Left ventricle myocardium superior (tissue), 1 donor: ENCODE results near the gene MRPS24. TPM values are rescaled to one million over a fixed set of nuclear protein-coding genes. Genes with fewer than 3 reads are reported as not detected.
"Not testable (repeated sequence)": the region's sequence is repeated elsewhere in the genome, so short reads cannot be mapped to it uniquely, and the experiment has no call there.

Experiments
- ATAC-seq: fragments of 200-7000 bp; cut with Tn5 transposase; one replicate; pipeline ENCODE4 v1.9.1; 2020; ENCODE audit warnings: mild to moderate bottlenecking, moderate library complexity
- DNase-seq: peaks from one replicate; pipeline ENCODE4 v3.0.0-alpha.2; 2020
- intact Hi-C: fragments of 100-400 bp; cut with micrococcal nuclease; formaldehyde crosslinking; loops from one replicate; pipeline ENCODE4 v1.11.0; 2022
- long read RNA-seq: library from polyadenylated mRNA; unstranded; transcript quantifications from one replicate; pipeline ENCODE4 v2.0.0, GENCODE V29; 2021
- total RNA-seq: library from RNA; stranded (reverse); fragmentation: NEBNext Ultra II Directional; extraction: Animal tissue kit (Norgen Biotek cat#: 25700); gene quantifications from one replicate; pipeline ENCODE4 v1.2.1, GENCODE V29; 2021
- donor health status: DM: no; HTN: yes; CAD: no; lungs with severe emphysema.

The MRPS24 gene
- 200 TPM for total RNA-seq
- long read RNA-seq, transcript MRPS24-201 (4 exons, 707 nt): major isoform, 177 of 228 reads
- long read RNA-seq, transcript MRPS24-205 (2 exons, 392 nt): minor isoform, 11 of 228 reads
- long read RNA-seq, transcript MRPS24-203 (3 exons, 743 nt): minor isoform, 31 of 228 reads
- long read RNA-seq, partial matches to known transcripts: 8 of 228 reads
- long read RNA-seq, other reads (novel, unspliced or antisense): 1 of 228 reads

GRCh38 chr7:43869006-43869866 lies at the start of gene MRPS24:
MRPS24 (minus strand) TSS chr7:43869517; CDS start chr7:43869495, 22 bp downstream.
- ATAC-seq (peak; percentile 97), DNase-seq (peak; percentile 96)
- intact Hi-C loops: no loop called here

- ATAC-seq: no peak
- intact Hi-C loops: no loop called here
- DNase-seq: no peak
Observed at GRCh38 chr7:43915907-43916306, 46.6 kb upstream of the MRPS24 start.

DNA sequence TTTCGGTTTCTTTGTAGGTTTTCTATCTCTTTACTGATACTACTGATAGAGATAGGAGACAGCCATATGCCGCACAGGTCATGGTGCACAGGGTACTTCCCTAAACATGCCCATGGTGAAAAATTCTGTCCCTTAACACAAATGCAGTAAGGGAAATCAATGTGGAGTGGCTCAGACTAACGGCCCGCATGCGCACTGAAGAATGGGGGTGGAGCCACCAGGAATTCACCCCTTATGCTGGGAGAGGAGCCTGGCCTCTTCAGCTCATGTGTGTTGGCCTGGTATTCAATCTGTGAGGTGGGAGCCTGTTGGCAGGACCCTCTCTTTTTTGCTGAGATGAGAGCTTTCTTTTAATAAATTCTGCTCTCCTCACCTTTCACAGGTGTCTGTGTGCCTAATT lies 45.5 kb upstream of the MRPS24 start:
- DNase-seq: no peak
- intact Hi-C loops: no loop called here
- no peak for ATAC-seq

- intact Hi-C loops: no loop called here
- ATAC-seq: peak; percentile 84
- peak; percentile 77 for DNase-seq
Observed at GRCh38 chr7:43906331-43907010, 37.2 kb upstream of the MRPS24 start, which contains the start of gene URGCP. URGCP (minus strand) TSS chr7:43906596; CDS start chr7:43906575, 21 bp downstream.

- ATAC-seq: peak; percentile 39
Observed at GRCh38 chr7:43905956-43906330, 36.6 kb upstream of the MRPS24 start.

DNA sequence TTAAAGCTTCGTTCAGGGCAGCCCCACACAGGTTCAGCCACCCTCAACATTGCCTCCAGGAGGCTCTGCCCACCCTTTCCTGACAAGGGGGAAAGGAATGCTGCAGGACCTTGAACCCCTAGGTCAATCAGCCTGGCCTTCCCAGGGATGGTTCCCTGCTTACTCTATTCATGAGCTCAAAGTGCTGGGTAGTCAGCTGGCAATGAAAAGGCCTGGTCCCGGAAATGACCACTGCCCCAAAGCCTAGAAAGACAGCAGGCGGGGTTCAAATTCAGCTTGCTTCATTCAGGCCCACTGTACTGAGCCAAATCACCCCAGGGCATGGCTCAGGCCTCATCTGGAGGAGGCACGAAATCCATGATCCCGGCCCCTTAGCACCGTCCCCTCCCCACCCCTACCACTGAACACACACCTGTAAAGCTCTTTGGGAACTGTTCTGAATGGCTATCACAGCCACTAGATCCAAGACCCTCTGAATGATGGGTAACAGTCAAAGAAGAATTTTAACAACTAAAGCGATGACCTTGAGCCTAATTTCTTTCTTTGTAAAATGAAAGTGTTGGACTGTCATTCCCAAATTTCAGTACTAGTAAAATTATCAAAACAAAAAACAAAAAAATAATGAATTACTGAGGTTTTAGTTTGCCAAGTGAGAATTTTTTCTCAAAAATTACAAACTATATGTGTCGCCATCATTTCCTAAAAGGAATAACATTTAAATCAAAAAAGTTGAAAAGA lies 36.1 kb upstream of the MRPS24 start:
- DNase-seq (no peak), ATAC-seq (peak; percentile 38)
- intact Hi-C loops: no loop called here

More at GRCh38 chr7:43905956-43906330, 36.6 kb upstream of the MRPS24 start:
- DNase-seq: peak; percentile 46
- intact Hi-C loops: no loop called here

DNA sequence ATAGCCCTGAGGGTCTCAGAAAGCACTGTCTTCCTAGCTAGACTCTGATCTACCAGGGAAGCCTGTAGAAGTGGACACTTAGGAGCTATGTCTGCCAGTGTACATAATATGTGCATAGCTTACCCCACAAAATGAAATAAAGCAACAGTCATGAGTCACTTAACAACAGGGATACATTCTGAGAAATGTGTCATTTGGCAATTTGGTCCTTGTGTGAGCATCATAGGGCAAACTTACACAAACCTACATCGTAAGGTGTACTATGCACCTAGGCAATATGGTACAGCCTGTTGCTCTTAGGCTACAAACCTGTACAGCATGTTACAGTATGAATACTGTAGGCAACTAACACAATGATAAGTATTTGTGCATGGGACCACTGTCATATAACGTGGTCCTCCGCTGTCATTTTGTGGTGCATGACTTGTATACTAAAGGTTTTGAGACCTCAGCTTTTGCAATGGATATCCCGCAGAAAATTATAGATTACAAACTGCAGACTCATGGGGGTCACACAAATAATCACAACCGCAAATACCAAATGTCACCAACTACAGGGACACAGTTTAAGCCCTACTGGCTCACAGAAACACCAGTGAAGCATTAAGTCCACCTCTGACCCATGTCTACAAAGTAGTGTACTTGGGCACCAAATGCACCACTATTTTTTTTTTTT lies 35.4 kb upstream of the MRPS24 start:
- intact Hi-C loops: no loop called here
- DNase-seq: no peak
- ATAC-seq: no peak

GRCh38 chr7:43902542-43903054 lies 33.3 kb upstream of the MRPS24 start:
- intact Hi-C loops: no loop called here
- no peak for DNase-seq
- ATAC-seq: no peak

DNA sequence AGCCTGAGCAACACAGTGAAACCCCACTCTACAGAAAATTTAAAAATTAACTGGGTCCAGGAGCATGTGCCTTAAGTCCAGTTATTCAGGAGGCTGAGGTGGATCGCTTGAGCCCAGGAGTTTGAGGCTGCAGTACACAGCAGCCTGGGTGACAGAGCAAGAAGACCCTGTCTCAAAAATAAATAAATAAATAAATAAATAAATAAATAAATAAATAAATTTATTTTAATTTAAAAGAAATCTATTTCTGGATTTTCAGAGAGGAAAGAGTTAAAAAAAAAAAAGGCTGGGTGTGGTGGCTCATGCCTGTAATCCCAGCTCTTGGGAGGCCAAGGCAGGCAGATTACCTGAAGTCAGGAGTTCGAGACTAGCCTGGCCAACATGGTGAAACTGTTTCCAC lies 29.3 kb upstream of the MRPS24 start:
- intact Hi-C loops, ATAC-seq, DNase-seq: not testable (repeated sequence)

DNA sequence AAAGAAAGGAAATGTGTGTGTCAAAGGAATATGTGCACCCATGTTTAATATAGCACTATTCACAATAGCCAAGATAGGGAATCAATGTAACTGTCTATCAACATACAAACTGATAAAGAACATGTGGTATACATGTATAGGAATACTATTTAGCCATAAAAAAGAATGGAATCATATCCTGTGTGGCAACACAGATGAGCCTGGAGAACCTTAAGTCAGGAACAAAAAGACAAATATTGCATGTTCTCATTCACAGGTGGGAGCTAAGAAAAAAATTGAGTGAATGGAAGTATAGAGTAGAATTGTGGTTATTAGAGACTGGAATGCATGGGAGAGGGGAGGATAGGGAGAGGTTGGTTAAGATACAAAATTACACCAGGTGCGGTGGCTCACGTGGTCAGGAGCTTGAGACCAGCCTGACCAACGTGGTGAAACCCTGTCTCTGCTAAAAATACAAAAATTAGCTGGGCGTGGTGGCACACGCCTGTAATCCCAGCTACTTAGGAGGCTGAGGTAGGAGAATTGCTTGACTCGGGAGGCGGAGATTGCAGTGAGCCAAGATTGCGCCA lies 26.6 kb upstream of the MRPS24 start:
- DNase-seq: no peak
- intact Hi-C loops: no loop called here
- no peak for ATAC-seq

DNA sequence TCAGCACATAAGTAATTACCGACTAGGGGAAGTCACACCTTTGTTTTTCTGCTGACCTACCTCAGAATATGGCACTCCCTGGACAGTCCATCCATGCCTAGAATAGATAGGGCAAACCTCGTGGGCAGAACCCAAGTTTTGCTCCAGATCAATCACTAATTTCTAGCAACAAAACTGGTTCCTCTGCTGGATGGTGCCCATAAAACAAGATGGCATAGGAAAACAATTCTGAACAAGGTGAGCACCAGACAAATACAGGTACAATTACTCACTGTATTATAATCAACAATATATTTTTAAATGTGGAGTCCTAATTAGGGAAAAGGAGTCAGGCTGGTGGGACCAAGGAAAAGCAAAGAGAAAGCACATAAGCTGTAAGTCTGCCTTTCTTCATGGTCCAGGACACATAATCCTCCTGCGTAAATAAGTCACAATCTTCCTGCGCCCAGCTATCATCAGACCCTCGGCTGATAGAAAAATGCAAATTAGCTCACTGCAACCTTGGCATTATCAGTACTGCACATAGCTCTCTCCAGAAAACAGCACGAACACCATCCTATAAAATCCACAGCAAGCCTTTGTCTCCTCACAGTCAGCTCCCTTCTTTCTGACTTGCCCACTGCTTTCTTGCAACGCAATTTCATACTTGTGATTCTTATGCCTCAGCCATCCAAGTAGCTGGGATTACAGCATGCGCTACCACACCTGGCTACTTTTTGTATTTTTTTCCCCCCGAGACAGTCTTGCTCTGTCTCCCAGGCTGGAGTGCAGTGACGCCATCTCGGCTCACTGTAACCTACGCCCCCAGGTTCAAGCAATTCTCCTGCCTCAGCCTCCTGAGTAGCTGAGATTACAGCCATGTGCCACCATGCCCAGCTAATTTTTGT lies 22.0 kb upstream of the MRPS24 start:
- ATAC-seq (no peak), DNase-seq (no peak)
- intact Hi-C loops: no loop called here

DNA sequence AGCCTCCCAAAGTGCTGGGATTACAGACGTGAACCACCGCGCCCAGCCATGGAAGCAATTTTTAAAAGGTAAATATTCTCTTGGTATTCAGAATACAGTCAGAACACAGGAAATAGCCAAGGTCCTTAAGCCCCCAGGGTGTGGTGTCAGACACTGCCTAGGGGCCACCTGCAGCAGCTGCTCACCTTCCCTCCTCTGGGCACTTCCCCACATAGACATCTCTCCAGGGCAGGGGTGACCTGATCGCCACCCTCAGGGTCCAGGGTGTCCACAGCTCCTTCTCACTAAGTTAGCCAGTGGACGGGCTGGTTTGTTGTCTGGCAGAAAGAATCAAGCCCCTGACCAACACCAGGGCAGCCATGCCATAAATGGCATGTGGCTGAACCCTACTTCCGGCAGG lies 21.2 kb upstream of the MRPS24 start:
- ATAC-seq: peak; percentile 19
- DNase-seq: no peak
- intact Hi-C loops: no loop called here

GRCh38 chr7:43888993-43889945 lies 20.0 kb upstream of the MRPS24 start:
- intact Hi-C loops: no loop called here
- no peak for ATAC-seq

GRCh38 chr7:43884617-43885016 lies 15.3 kb upstream of the MRPS24 start:
- ATAC-seq (no peak), DNase-seq (no peak)
- intact Hi-C loops: no loop called here

More at GRCh38 chr7:43888993-43889945, 20.0 kb upstream of the MRPS24 start:
- no peak for DNase-seq

GRCh38 chr7:43884209-43884608 lies 14.9 kb upstream of the MRPS24 start:
- no peak for DNase-seq
- intact Hi-C loops: no loop called here
- ATAC-seq: no peak

GRCh38 chr7:43880596-43880995 lies 11.3 kb upstream of the MRPS24 start:
- DNase-seq: no peak
- ATAC-seq: no peak
- intact Hi-C loops: no loop called here
